Measurements from ENCODE around the gene ADNP2. TPM values are rescaled to one million over a fixed set of nuclear protein-coding genes. Genes with fewer than 3 reads are reported as not detected.

The ADNP2 gene
- total RNA-seq, 1 experiment from 2014 or later = 40.5 TPM

GRCh38 chr18:80143881-80144280 is 34.8 kb downstream of the ADNP2 start:
- no peaks in the 10 kb centered on the region for H3K27me3 ChIP-seq (ENCODE audit: control insufficient read depth, insufficient read depth, low read length)
- DNase-seq (ENCODE audit: low read depth, low spot score) (no peak), ATAC-seq (no peak)
- TF ChIP-seq SIN3A (IDR thresholded peaks at IDR 0.05; ENCODE audit: borderline replicate concordance, insufficient read depth, low read depth, low read length) (no peak), REST (IDR thresholded peaks at IDR 0.05; ENCODE audit: insufficient read depth in 1 of 2, low read depth in 2 of 2, low read length in 1 of 2) (no peak), TCF7L2 (IDR thresholded peaks at IDR 0.05; ENCODE audit: low read depth, low read length) (no peak), POLR2AphosphoS5 (IDR thresholded peaks at IDR 0.05; ENCODE audit: low read depth, low read length) (no peak)
- TF ChIP-seq, protein P1, sequence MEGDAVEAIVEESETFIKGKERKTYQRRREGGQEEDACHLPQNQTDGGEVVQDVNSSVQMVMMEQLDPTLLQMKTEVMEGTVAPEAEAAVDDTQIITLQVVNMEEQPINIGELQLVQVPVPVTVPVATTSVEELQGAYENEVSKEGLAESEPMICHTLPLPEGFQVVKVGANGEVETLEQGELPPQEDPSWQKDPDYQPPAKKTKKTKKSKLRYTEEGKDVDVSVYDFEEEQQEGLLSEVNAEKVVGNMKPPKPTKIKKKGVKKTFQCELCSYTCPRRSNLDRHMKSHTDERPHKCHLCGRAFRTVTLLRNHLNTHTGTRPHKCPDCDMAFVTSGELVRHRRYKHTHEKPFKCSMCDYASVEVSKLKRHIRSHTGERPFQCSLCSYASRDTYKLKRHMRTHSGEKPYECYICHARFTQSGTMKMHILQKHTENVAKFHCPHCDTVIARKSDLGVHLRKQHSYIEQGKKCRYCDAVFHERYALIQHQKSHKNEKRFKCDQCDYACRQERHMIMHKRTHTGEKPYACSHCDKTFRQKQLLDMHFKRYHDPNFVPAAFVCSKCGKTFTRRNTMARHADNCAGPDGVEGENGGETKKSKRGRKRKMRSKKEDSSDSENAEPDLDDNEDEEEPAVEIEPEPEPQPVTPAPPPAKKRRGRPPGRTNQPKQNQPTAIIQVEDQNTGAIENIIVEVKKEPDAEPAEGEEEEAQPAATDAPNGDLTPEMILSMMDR (IDR thresholded peaks at IDR 0.05) = no peak
- in situ Hi-C loops (cut with HindIII; ENCODE audit: low pct_unique_long_range_greater_than_20kb, low sequenced_read_pairs) (no loop called here), intact Hi-C loops (cut with micrococcal nuclease; ENCODE audit: unreplicated experiment) (loop anchor here (10.0 kb wide), 1 partner anchor 169 kb away; no protein-coding TSS in a partner anchor)
- ChIA-PET POLR2A (no interaction called here), CTCF (no interaction called here)
- no peaks in the 10 kb centered on the region for H3K9me3 ChIP-seq (ENCODE audit: control insufficient read depth, insufficient read depth, low read depth, low read length)
- H3K27ac ChIP-seq (ENCODE audit: low read length) = no peak overlapping the region
- H3K36me3 ChIP-seq (ENCODE audit: control insufficient read depth, insufficient read depth, low read length) = peaks cover 7% of the 10 kb centered on the region
- BruUV-seq (replicated peaks) = no TSS peak
- H3K4me1 ChIP-seq (ENCODE audit: control insufficient read depth, insufficient read depth, low read length) = peaks cover 11% of the 10 kb centered on the region
- no peak overlapping the region for H3K4me3 ChIP-seq (ENCODE audit: low read depth in 2 of 2, low read length in 2 of 2)

GRCh38 chr18:80145196-80145804 is 36.2 kb downstream of the ADNP2 start:
- no peak overlapping the region for H3K4me3 ChIP-seq (ENCODE audit: low read depth in 2 of 2, low read length in 2 of 2)
- H3K36me3 ChIP-seq (ENCODE audit: control insufficient read depth, insufficient read depth, low read length) = no peaks in the 10 kb centered on the region; the same call in 1 of the 2 replicates
- DNase-seq (ENCODE audit: low read depth, low spot score) (no peak), ATAC-seq (no peak)
- intact Hi-C loops (cut with micrococcal nuclease; ENCODE audit: unreplicated experiment) = loop anchor here (10.0 kb wide), 1 partner anchor 170 kb away; no protein-coding TSS in a partner anchor
- in situ Hi-C loops (cut with HindIII; ENCODE audit: low pct_unique_long_range_greater_than_20kb, low sequenced_read_pairs) = no loop called here
- ChIA-PET CTCF (no interaction called here), POLR2A (no interaction called here)
- no peaks in the 10 kb centered on the region for H3K9me3 ChIP-seq (ENCODE audit: control insufficient read depth, insufficient read depth, low read depth, low read length)
- no peaks in the 10 kb centered on the region for H3K27me3 ChIP-seq (ENCODE audit: control insufficient read depth, insufficient read depth, low read length)
- TF ChIP-seq REST (IDR thresholded peaks at IDR 0.05; ENCODE audit: insufficient read depth in 1 of 2, low read depth in 2 of 2, low read length in 1 of 2) (no peak), TCF7L2 (IDR thresholded peaks at IDR 0.05; ENCODE audit: low read depth, low read length) (no peak)
- H3K4me1 ChIP-seq (ENCODE audit: control insufficient read depth, insufficient read depth, low read length) = peaks cover 19% of the 10 kb centered on the region
- no TSS peak for BruUV-seq (replicated peaks)
- H3K27ac ChIP-seq (ENCODE audit: low read length) = no peak overlapping the region
